AG10803 (cell line): ENCODE measurements around the gene COL4A6.

Experiments used
- DNase-seq: peaks from one replicate; pipeline ENCODE4 v3.0.0; 2010; ENCODE audit warnings: low read depth
- H3K4me3 ChIP-seq: 2 replicates; pipeline ENCODE4 v1.5.1; 2011; ENCODE audit warnings: mild to moderate bottlenecking, low read length, control low read depth
- TF ChIP-seq, protein P1 (sequence below): conservative IDR thresholded peaks from 2 replicates; pipeline ENCODE4 v1.5.1; 2011; ENCODE audit warnings: mild to moderate bottlenecking, low read length, control low read depth, inconsistent platforms

Gene COL4A6

DNA sequence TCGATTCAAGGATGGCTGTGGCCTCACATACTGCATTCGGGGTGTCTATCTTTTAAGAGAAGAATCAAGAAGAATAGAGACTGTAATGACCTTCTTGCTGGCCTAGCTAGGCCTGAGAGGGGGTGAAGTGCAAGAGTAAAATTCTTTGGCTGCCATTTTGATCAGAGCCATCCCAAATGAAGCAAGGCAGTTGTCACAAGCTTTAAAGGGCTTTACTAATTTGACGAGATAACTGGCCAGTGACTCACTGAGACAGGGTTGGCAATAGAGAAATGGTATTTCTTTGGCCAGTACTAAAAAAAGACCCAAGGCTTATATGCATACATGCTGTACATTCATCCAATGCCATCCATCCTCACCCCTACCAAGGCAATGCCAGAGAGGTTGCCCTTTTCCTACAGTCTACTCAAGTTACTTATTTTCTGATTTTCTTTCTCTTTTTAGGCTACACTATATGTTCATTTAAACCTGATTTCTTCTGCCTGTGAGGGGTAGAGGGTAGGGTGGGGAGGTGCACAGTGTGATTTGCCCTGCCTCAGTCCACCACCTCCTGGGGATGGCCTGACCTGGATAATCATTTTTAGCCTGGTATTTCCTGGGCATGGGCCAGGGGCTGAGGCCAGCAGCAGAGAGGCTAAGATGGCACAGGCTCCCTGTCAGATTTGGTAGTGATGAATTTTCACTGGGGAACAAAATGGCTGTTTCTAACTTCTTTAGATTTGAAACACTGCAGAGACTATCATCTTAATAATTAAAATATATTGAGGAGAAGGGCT, 314.4 kb downstream of the COL4A6 start:
- TF ChIP-seq, protein P1, sequence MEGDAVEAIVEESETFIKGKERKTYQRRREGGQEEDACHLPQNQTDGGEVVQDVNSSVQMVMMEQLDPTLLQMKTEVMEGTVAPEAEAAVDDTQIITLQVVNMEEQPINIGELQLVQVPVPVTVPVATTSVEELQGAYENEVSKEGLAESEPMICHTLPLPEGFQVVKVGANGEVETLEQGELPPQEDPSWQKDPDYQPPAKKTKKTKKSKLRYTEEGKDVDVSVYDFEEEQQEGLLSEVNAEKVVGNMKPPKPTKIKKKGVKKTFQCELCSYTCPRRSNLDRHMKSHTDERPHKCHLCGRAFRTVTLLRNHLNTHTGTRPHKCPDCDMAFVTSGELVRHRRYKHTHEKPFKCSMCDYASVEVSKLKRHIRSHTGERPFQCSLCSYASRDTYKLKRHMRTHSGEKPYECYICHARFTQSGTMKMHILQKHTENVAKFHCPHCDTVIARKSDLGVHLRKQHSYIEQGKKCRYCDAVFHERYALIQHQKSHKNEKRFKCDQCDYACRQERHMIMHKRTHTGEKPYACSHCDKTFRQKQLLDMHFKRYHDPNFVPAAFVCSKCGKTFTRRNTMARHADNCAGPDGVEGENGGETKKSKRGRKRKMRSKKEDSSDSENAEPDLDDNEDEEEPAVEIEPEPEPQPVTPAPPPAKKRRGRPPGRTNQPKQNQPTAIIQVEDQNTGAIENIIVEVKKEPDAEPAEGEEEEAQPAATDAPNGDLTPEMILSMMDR, result no peak
- no peak for DNase-seq
- no peak overlapping the region for H3K4me3 ChIP-seq

DNA sequence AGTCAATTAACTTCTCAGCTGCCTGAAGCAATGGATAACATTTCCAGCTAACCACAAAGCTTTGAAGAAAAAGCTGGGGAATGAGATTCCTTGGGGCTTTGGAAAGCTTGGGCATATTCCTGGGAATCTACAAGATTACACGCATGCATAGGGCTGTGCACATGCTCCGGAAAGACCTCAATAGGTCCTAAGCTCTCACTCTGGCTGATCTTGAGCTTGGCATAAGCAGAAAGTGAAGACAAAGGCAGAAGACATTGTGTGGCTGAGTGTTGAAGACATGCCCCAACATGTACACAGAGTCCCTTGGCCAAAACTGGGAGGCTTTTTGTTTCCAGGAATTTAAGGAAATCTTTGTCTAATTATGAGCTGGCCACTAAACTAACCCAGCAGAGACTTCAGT, 315.5 kb downstream of the COL4A6 start:
- TF ChIP-seq, protein P1, result no peak
- no peak overlapping the region for H3K4me3 ChIP-seq
- peak; percentile 72 for DNase-seq

DNA sequence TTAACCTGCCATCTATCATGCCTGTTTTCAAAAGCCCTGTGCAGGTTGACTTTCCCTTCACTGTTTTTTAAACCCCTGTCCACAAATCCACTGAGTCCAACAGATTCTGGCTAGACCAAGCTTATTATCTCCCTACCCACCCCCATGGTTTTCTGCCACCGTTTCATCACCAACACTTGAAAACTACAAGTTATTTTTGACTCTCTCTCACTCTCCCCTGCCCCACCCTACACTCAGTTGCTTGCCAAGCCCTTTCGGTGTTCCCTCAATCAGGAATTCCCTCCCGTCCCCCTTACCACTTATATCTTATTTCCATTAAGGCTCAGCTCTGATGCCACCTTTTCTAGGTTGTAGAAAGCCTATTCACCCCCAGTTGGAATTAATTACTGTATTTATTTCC, 316.9 kb downstream of the COL4A6 start:
- no peak overlapping the region for H3K4me3 ChIP-seq
- TF ChIP-seq, protein P1, result no peak
- no peak for DNase-seq

DNA sequence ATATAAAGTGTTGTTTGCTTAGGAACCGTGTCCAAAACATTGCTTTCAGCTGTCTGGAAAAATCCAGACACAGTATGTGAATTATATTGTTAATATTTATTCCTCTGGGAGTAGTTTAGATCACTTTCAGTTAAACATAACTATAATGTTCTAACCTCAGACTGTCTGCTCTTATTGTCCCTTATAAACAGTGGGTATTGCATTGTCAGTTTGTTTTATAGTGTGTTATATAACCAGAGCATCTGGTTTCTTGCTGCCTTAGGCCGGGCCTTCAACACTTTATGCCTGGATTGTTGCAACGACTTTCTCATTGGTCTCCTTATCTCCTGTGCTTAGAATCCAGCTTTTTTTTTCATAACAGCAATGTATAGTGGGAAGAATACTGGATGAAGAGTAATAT, 320.2 kb downstream of the COL4A6 start:
- TF ChIP-seq, protein P1, result no peak
- DNase-seq, result no peak
- no peak overlapping the region for H3K4me3 ChIP-seq

DNA sequence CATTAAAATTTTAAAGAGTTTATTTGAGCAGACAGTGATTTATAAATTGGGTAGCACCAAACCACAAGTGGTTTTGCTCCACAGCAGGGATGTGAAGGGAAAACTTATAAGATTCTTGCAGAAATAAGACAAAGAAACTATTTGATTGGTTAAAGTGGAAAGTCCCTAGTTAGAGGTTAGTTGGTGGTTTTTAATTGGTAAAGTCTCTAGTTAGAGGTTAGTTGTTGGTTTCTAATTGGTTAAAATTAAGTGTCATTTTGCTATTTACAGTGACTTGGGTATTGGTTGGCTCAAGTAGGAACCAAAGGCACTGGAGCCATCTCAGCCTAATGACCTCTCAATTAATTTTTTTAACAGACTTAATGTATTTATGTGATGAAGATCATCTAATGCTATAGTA, 323.7 kb downstream of the COL4A6 start:
- DNase-seq, result no peak
- no peak overlapping the region for H3K4me3 ChIP-seq
- TF ChIP-seq, protein P1, result no peak
